ENCODE measurements around the gene NTM.

The NTM gene

DNA sequence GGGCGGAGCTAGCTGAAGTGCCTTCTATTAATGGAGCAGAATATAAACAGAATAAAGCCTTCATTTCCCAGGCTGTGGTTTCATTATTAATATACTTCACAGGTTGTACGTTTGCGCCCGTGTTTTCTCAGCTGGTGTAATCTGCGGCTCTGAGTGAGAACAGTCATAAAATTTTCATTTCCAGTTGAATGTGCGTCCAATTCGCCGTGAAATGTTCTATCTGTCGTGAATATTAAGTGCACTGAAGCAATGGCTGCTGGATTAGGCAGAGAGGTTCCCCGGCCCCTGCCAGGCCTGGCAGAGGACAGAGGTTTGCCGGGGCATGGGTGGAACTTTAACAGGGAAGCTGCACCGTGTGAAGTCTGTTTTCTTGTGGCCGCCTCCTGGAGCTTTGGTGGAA, 874.4 kb downstream of the NTM start:
- Histone ChIP-seq H3K79me2 (ENCODE audit: control insufficient read depth, low read length) (no peaks in the 10 kb centered on the region), H3K27me3 (ENCODE audit: control insufficient read depth, low read length) (no peaks in the 10 kb centered on the region), H3K9me3 (ENCODE audit: control insufficient read depth, insufficient read depth, low read length) (no peaks in the 10 kb centered on the region), H3K27ac (ENCODE audit: low read depth, low read length) (no peak overlapping the region), H3K9me2 (replicated peaks; ENCODE audit: control insufficient read depth, low read length) (no peaks in the 10 kb centered on the region), H3K4me2 (ENCODE audit: low read length) (no peak overlapping the region), H3K36me3 (ENCODE audit: control insufficient read depth, low read length) (no peaks in the 10 kb centered on the region), H3K4me3 (ENCODE audit: low read length) (no peak overlapping the region), H3F3A (ENCODE audit: control insufficient read depth, insufficient read depth) (no peaks in the 10 kb centered on the region), H3K4me1 (ENCODE audit: control insufficient read depth, low read length) (no peaks in the 10 kb centered on the region), H4K20me1 (ENCODE audit: control insufficient read depth, insufficient read depth, low read depth, low read length) (no peaks in the 10 kb centered on the region)
- TF ChIP-seq, protein P1, sequence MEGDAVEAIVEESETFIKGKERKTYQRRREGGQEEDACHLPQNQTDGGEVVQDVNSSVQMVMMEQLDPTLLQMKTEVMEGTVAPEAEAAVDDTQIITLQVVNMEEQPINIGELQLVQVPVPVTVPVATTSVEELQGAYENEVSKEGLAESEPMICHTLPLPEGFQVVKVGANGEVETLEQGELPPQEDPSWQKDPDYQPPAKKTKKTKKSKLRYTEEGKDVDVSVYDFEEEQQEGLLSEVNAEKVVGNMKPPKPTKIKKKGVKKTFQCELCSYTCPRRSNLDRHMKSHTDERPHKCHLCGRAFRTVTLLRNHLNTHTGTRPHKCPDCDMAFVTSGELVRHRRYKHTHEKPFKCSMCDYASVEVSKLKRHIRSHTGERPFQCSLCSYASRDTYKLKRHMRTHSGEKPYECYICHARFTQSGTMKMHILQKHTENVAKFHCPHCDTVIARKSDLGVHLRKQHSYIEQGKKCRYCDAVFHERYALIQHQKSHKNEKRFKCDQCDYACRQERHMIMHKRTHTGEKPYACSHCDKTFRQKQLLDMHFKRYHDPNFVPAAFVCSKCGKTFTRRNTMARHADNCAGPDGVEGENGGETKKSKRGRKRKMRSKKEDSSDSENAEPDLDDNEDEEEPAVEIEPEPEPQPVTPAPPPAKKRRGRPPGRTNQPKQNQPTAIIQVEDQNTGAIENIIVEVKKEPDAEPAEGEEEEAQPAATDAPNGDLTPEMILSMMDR (IDR thresholded peaks at IDR 0.05; ENCODE audit: low read depth, low read length, poor library complexity, severe bottlenecking), result no peak
- TF ChIP-seq EZH2phosphoT487 (IDR thresholded peaks at IDR 0.05; ENCODE audit: borderline replicate concordance, low read length), result no peak

DNA sequence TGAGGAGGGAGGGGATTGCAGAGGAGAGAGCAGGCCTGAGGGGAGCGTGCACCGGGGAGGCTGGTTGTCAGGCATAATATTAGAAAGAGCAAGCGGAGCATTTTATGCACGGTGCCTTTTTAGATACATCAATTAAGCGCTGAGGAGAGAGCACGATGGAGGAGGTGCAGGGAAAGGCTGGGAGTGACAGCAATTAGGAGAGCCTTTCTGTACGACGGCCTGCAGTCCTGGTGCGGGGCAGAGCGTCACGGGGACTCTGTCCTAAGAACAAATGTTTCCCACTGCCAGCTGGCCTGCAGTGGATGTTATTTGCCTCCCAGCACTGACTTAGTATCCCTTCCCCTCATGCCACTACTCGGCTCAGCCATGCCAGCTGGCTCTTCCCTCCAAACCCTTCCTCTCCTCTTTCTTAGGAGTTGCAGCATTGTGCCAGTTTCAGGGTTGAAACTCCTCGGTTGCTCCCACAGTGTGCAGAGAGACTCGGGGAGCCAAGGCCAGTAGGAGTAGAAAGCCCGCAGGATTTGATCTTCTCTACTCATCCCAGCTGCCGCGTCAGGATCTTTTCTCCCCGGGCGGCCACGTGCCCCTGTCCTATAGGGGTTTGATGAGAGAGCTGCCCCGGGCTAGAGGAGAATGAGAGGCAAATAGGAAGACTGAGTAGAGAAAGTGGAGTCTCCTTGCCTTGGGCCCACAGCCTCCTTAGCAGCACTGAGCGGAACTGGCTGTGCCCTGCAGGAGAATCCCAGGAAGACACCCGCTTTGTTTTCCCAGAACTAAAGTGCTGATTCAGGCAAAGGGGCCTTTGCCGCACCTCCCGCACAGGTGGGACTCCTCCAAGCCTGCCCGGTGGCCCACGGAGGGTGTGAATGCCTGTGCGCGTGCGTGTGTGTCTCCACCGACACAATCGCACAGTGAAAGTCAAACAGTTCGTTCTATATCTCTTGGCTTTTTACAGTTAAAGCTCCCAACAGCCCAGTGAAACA, 875.3 kb downstream of the NTM start:
- no peaks in the 10 kb centered on the region for H3K9me2 ChIP-seq (replicated peaks; ENCODE audit: control insufficient read depth, low read length)
- H3F3A ChIP-seq (ENCODE audit: control insufficient read depth, insufficient read depth), result no peaks in the 10 kb centered on the region
- no peak overlapping the region for H3K4me2 ChIP-seq (ENCODE audit: low read length)
- TF ChIP-seq, protein P1 (IDR thresholded peaks at IDR 0.05; ENCODE audit: low read depth, low read length, poor library complexity, severe bottlenecking), result no peak
- TF ChIP-seq EZH2phosphoT487 (IDR thresholded peaks at IDR 0.05; ENCODE audit: borderline replicate concordance, low read length), result no peak
- no peaks in the 10 kb centered on the region for H4K20me1 ChIP-seq (ENCODE audit: control insufficient read depth, insufficient read depth, low read depth, low read length)
- H3K4me1 ChIP-seq (ENCODE audit: control insufficient read depth, low read length), result no peaks in the 10 kb centered on the region
- H3K79me2 ChIP-seq (ENCODE audit: control insufficient read depth, low read length), result no peaks in the 10 kb centered on the region
- no peak overlapping the region for H3K27ac ChIP-seq (ENCODE audit: low read depth, low read length)
- no peaks in the 10 kb centered on the region for H3K27me3 ChIP-seq (ENCODE audit: control insufficient read depth, low read length)
- no peaks in the 10 kb centered on the region for H3K9me3 ChIP-seq (ENCODE audit: control insufficient read depth, insufficient read depth, low read length)
- no peak overlapping the region for H3K4me3 ChIP-seq (ENCODE audit: low read length)
- no peaks in the 10 kb centered on the region for H3K36me3 ChIP-seq (ENCODE audit: control insufficient read depth, low read length)

DNA sequence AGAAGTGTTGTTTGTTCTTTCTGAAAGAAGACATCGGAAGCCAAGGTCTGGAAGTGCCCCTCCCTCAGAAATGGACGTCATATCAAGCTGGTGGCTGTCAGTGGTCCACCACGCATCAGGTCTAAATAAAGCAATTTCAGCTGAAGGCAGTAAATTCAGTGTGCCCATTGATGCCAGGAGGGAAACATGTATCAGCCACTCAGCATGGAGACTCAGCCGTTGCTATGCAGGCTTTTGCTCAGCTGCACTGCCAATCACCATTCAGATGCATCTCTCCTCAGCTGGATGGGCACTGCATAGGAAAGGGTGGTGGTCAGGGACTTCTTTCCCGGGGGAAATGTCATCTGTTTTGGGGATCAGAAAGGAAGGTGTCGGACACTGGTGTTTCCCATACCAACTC, 878.2 kb downstream of the NTM start:
- Histone ChIP-seq H3K27ac (ENCODE audit: low read depth, low read length) (no peak overlapping the region), H3K79me2 (ENCODE audit: control insufficient read depth, low read length) (no peaks in the 10 kb centered on the region)

More for the DNA sequence above, 878.2 kb downstream of the NTM start:
- H3K36me3 ChIP-seq (ENCODE audit: control insufficient read depth, low read length), result no peaks in the 10 kb centered on the region
- no peak overlapping the region for H3K4me2 ChIP-seq (ENCODE audit: low read length)
- TF ChIP-seq EZH2phosphoT487 (IDR thresholded peaks at IDR 0.05; ENCODE audit: borderline replicate concordance, low read length), result no peak
- TF ChIP-seq, protein P1 (IDR thresholded peaks at IDR 0.05; ENCODE audit: low read depth, low read length, poor library complexity, severe bottlenecking), result no peak
- H3F3A ChIP-seq (ENCODE audit: control insufficient read depth, insufficient read depth), result no peaks in the 10 kb centered on the region
- no peak overlapping the region for H3K4me3 ChIP-seq (ENCODE audit: low read length)
- H3K4me1 ChIP-seq (ENCODE audit: control insufficient read depth, low read length), result no peaks in the 10 kb centered on the region
- H3K9me2 ChIP-seq (replicated peaks; ENCODE audit: control insufficient read depth, low read length), result no peaks in the 10 kb centered on the region
- H4K20me1 ChIP-seq (ENCODE audit: control insufficient read depth, insufficient read depth, low read depth, low read length), result no peaks in the 10 kb centered on the region
- no peaks in the 10 kb centered on the region for H3K9me3 ChIP-seq (ENCODE audit: control insufficient read depth, insufficient read depth, low read length)
- H3K27me3 ChIP-seq (ENCODE audit: control insufficient read depth, low read length), result no peaks in the 10 kb centered on the region
